ENCODE measurements around the gene RASSF10.

DNA sequence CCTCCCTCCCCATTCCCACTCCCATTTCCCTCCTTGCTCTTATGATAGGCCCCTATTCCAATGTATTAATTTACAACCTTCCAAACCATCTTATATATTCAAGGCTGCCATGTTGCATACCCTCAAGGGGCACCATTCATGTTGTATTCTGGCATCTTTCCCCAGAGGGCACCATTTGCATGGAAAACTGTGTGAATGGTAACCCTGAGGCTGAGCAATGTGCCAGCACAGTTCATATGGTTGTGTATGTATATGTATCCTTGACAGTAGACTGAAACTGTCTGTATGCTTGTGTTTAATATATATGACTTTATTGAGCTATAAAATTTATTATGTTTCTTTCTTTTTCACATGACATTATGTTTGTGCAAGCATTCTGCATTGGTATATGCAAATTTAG is 7.3 kb downstream of the RASSF10 start:
- TF ChIP-seq POLR2A (IDR thresholded peaks at IDR 0.05) (no peak), CTCF (IDR thresholded peaks at IDR 0.05) (no peak)

Data from upper lobe of left lung (tissue), 4 donors.